ENCODE data around the gene ZMIZ1. TPM values are rescaled to one million over a fixed set of nuclear protein-coding genes. Genes with fewer than 3 reads are reported as not detected.

The ZMIZ1 gene
- total and polyA plus RNA-seq, 12 donors: 6.6 to 113 (median 55.1) TPM

DNA sequence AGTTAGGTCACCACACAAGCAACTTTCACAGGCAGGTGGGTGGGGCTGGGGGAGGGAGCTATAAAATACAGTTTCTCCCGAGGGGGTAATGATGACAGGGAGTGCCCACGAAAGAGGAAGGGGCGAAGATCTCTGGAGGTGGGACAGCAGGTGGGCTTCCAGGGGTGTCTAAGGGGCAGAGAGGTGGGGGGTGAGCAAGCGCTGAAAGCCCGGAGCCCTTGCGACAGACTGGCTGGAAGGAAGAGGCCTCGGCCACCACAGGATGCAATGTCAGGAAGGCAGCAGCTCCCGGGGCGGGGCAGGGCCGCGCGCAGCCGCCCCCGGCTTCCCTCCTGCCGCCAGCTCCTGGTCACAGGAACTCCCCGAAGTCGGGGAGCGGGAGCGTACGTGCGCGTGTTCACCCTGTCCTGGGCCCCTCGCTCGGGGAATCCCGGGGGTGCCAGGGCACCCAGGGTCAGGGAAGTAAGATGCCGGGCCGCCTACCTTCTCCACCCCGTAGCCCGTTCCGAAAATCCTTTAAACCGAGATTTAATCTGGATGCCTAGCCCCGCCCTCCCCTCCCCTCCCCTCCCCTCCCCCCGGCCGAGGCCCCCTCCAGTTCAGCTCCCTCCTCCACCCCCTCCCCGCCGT, 173.3 kb downstream of the ZMIZ1 start:
- peak overlapping the region in 4 of 5 donors; percentile 29 to 91 (median 76) for H3K27ac ChIP-seq
- H3K4me1 ChIP-seq (replicated peaks in 1 of 2): peaks cover 45 to 80% of the 10 kb centered on the region in 2 donors
- peak; percentile 62 to 88 (median 71) for DNase-seq
- peak in 1 of 2 donors; percentile 16 for TF ChIP-seq POLR2A (IDR thresholded peaks at IDR 0.05)
- TF ChIP-seq, protein P1, sequence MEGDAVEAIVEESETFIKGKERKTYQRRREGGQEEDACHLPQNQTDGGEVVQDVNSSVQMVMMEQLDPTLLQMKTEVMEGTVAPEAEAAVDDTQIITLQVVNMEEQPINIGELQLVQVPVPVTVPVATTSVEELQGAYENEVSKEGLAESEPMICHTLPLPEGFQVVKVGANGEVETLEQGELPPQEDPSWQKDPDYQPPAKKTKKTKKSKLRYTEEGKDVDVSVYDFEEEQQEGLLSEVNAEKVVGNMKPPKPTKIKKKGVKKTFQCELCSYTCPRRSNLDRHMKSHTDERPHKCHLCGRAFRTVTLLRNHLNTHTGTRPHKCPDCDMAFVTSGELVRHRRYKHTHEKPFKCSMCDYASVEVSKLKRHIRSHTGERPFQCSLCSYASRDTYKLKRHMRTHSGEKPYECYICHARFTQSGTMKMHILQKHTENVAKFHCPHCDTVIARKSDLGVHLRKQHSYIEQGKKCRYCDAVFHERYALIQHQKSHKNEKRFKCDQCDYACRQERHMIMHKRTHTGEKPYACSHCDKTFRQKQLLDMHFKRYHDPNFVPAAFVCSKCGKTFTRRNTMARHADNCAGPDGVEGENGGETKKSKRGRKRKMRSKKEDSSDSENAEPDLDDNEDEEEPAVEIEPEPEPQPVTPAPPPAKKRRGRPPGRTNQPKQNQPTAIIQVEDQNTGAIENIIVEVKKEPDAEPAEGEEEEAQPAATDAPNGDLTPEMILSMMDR (IDR thresholded peaks at IDR 0.05): no peak
- H3K36me3 ChIP-seq (replicated peaks in 1 of 2): no peaks in the 10 kb centered on the region
- H3K9me3 ChIP-seq (replicated peaks in 1 of 3): no peaks in the 10 kb centered on the region
- H3K27me3 ChIP-seq: no peaks in the 10 kb centered on the region
- H3K4me3 ChIP-seq: peak overlapping the region in 2 of 4 donors; percentile 9 to 65
- 6 to 13% (median 10%) methylated on average over 13 to 36 of the region's 36 CpGs for WGBS, 4 donors
- intact Hi-C loops (cut with DNase I): no loop called here

DNA sequence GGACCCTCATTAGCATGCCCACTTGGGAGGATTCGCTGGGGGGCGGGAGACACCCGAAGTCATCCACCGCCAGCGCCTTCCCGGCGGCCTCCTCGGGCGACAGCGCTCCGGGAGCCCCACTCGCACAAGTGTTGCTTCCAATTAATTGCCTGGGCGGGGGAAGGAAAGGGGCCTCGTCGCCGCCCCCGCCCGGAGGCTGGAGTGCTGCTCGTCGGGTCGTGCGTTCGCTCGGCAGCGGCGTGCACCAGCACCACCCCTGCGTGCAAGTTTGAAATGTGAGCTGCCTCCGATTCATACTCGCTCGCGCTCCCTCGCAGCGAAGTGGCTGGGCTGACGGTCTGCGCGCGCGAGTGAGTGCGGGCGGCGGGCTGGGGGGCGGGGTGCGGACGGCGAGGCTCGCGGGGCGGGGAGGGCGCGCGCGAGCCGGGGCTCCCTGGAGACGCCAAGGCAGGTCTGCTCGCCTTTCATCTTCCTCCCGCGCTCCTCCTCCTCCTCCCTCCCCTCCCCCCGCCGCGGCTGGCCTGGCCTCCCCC, 173.9 kb downstream of the ZMIZ1 start:
- Histone ChIP-seq H3K27ac (peak overlapping the region in 4 of 5 donors; percentile 29 to 91 (median 76)), H3K4me1 (replicated peaks in 1 of 2) (peaks cover 49 to 80% of the 10 kb centered on the region in 2 donors), H3K4me3 (peak overlapping the region in 2 of 4 donors; percentile 9 to 65), H3K27me3 (no peaks in the 10 kb centered on the region), H3K9me3 (replicated peaks in 1 of 3) (no peaks in the 10 kb centered on the region), H3K36me3 (replicated peaks in 1 of 2) (no peaks in the 10 kb centered on the region)
- WGBS, 4 donors: 0 to 1% (median 0%) methylated on average over 5 to 60 of the region's 60 CpGs
- TF ChIP-seq, protein P1 (IDR thresholded peaks at IDR 0.05): no peak
- TF ChIP-seq POLR2A (IDR thresholded peaks at IDR 0.05): peak; percentile 45 to 53
- peak; percentile 64 to 87 (median 71) for DNase-seq
- intact Hi-C loops (cut with DNase I): no loop called here

GRCh38 chr10:79243181-79244067, 174.7 kb downstream of the ZMIZ1 start:
- Histone ChIP-seq H3K27ac (peak overlapping the region in 3 of 5 donors; percentile 66 to 91 (median 87)), H3K4me1 (replicated peaks in 1 of 2) (peaks cover 47 to 80% of the 10 kb centered on the region in 2 donors), H3K36me3 (replicated peaks in 1 of 2) (no peaks in the 10 kb centered on the region), H3K4me3 (peak overlapping the region in 1 of 4 donors; percentile 65), H3K9me3 (replicated peaks in 1 of 3) (no peaks in the 10 kb centered on the region), H3K27me3 (no peaks in the 10 kb centered on the region)
- intact Hi-C loops (cut with DNase I): no loop called here
- DNase-seq: peak in 3 of 7 donors; percentile 19 to 83 (median 53)
- WGBS, 4 donors: 17 to 56% (median 31%) methylated on average over 18 to 120 of the region's 120 CpGs
- TF ChIP-seq, protein P1 (IDR thresholded peaks at IDR 0.05): no peak
- peak in 1 of 2 donors; percentile 28 for TF ChIP-seq POLR2A (IDR thresholded peaks at IDR 0.05)

DNA sequence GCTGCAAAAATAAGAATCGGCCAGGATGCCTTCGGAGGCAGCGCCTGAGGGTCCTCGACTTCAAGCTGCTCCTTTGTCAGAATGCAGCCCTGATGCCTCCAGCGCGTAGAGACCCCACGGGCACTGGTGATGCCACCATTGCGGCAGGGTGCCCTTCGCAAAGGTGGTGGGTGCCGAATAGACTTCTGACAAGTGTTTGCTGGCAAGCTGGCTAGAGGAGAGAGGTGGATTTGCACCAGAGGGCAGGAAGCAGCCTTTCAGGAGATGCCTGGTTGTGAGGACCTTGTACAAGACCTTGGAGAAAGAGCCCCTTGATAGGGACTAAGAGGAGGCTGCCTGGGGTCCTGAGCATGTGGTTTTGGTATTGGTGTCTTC, 175.3 kb downstream of the ZMIZ1 start:
- H3K27ac ChIP-seq: peak overlapping the region in 3 of 5 donors; percentile 81 to 91 (median 87)
- DNase-seq: no peak

More for the DNA sequence above, 175.3 kb downstream of the ZMIZ1 start:
- Histone ChIP-seq H3K27me3 (no peaks in the 10 kb centered on the region), H3K4me3 (peak overlapping the region in 1 of 4 donors; percentile 65), H3K4me1 (replicated peaks in 1 of 2) (peaks cover 52 to 80% of the 10 kb centered on the region in 2 donors), H3K36me3 (replicated peaks in 1 of 2) (no peaks in the 10 kb centered on the region), H3K9me3 (replicated peaks in 1 of 3) (no peaks in the 10 kb centered on the region)
- intact Hi-C loops (cut with DNase I): no loop called here
- WGBS, 4 donors: 63 to 87% (median 79%) methylated on average over 7 to 10 of the region's 10 CpGs; no CpG with 5 or more reads in 1 of the 4 donors
- TF ChIP-seq, protein P1 (IDR thresholded peaks at IDR 0.05): no peak
- TF ChIP-seq POLR2A (IDR thresholded peaks at IDR 0.05): no peak

All from adrenal gland (tissue), 12 donors.